Lung (tissue), 12 donors: Measurements from ENCODE around the gene OR5M3. TPM values are rescaled to one million over a fixed set of nuclear protein-coding genes. Genes with fewer than 3 reads are reported as not detected.
A peak's percentile ranks its signal among the peaks of the same experiment; 100 is the strongest.

Experiments used
- ATAC-seq: fragments of 200-7000 bp; cut with Tn5 transposase; one replicate; pipeline ENCODE4 v1.9.1; 2020; ENCODE audit warnings: moderate number of reproducible peaks; ENCODE audit not compliant: insufficient read depth, low FRiP score
- DNase-seq, 3 donors: peaks; one replicate each; pipeline ENCODE4 v3.0.0-alpha.2; 2013 to 2017
- H3K27ac ChIP-seq, 2 donors: one replicate each; pipeline ENCODE4 v1.5.1; 2013; ENCODE audit warnings: mild to moderate bottlenecking in 2 of 2, moderate library complexity in 2 of 2, control low read depth in 1 of 2, inconsistent platforms in 1 of 2, low read depth in 1 of 2, low read length in 1 of 2
- H3K27me3 ChIP-seq, 3 donors: one replicate each; pipeline ENCODE4 v1.5.1; 2013; ENCODE audit warnings: low read length in 2 of 3; ENCODE audit not compliant: control insufficient read depth in 3 of 3, insufficient read depth in 3 of 3
- H3K36me3 ChIP-seq, 4 donors: one replicate each; pipeline ENCODE4 v1.5.1; 2013; ENCODE audit warnings: low read length in 4 of 4, mild to moderate bottlenecking in 1 of 4, moderate library complexity in 1 of 4; ENCODE audit not compliant: control insufficient read depth in 4 of 4, insufficient read depth in 4 of 4
- H3K4me1 ChIP-seq, 5 donors: one replicate each; pipeline ENCODE4 v1.5.1; 2013; ENCODE audit warnings: low read length in 5 of 5, mild to moderate bottlenecking in 2 of 5, moderate library complexity in 1 of 5; ENCODE audit not compliant: control insufficient read depth in 5 of 5, insufficient read depth in 5 of 5
- H3K4me3 ChIP-seq: one replicate; pipeline ENCODE4 v1.5.1; 2013; ENCODE audit warnings: mild to moderate bottlenecking, control low read depth, moderate library complexity
- H3K9ac ChIP-seq, 2 donors: one replicate each; pipeline ENCODE4 v1.5.1; 2013; ENCODE audit warnings: low read length in 2 of 2, control low read depth in 1 of 2; ENCODE audit not compliant: insufficient read depth in 1 of 2
- H3K9me3 ChIP-seq, 4 donors: one replicate each; pipeline ENCODE4 v1.5.1; 2013; ENCODE audit warnings: low read length in 3 of 4, mild to moderate bottlenecking in 1 of 4, moderate library complexity in 1 of 4; ENCODE audit not compliant: control insufficient read depth in 4 of 4, insufficient read depth in 3 of 4
- WGBS, 2 donors: extraction: QIAGEN DNeasy Blood & Tissue Kit; methylation state at CpG; one replicate each; pipeline ENCODE4 v1.1.7; 2013; 5-methylcytosine and 5-hydroxymethylcytosine counted together
- polyA plus RNA-seq, 2 donors: library from polyadenylated mRNA; stranded (reverse); fragments of 200-250 nt; gene quantifications; one replicate each; pipeline ENCODE4 v1.2.1, GENCODE V29; 2013
- total RNA-seq, 2 donors: library from RNA; depleted of rRNA in 1 of 2; stranded (reverse); fragments of >200 nt in 1 of 2; gene quantifications; one replicate each; pipeline ENCODE4 v1.2.1, GENCODE V29; 2014 to 2021
- TF ChIP-seq, protein P1 (sequence below): IDR thresholded peaks from 2 replicates; pipeline ENCODE4 v1.5.1; 2012; ENCODE audit warnings: mild to moderate bottlenecking; ENCODE audit errors: control extremely low read depth, extremely low read depth
- donor health status: control.
- donor health status: control.
- donor health status: Bipolar disorder and iron deficiency.
- donor health status: healthy.
- donor health status: DM: yes; HTN: yes; CAD: no.

Gene OR5M3
- total and polyA plus RNA-seq, 4 donors = not detected

DNA sequence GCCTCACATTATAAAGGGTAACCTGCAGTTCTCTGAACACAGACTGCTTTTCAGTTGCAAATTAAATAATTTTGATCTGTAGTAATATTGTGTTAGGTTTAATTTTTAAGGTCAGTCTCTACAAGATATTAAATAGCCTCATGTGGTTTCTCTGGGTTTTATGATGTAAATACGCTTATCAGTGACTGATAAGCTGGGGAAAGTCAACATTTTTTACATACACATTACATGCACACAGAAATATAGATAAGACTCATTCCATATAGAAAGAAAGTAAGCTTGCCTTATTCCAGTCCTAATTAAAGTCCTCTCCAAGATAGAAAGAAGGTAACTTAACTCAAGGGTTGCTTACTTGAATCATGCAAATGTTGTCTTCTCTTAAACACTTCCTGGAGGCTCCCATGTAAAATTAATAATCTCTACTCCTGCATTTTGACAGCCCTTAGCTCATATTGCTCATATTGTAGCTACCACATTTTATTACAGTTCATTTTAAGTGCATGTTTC, 1.6 kb upstream of the OR5M3 start:
- WGBS, 2 donors = 55 to 71% methylated on average over 1 of the region's 1 CpG
- ATAC-seq (no peak), DNase-seq (no peak)
- TF ChIP-seq, protein P1, sequence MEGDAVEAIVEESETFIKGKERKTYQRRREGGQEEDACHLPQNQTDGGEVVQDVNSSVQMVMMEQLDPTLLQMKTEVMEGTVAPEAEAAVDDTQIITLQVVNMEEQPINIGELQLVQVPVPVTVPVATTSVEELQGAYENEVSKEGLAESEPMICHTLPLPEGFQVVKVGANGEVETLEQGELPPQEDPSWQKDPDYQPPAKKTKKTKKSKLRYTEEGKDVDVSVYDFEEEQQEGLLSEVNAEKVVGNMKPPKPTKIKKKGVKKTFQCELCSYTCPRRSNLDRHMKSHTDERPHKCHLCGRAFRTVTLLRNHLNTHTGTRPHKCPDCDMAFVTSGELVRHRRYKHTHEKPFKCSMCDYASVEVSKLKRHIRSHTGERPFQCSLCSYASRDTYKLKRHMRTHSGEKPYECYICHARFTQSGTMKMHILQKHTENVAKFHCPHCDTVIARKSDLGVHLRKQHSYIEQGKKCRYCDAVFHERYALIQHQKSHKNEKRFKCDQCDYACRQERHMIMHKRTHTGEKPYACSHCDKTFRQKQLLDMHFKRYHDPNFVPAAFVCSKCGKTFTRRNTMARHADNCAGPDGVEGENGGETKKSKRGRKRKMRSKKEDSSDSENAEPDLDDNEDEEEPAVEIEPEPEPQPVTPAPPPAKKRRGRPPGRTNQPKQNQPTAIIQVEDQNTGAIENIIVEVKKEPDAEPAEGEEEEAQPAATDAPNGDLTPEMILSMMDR = no peak
- H3K9ac ChIP-seq = no peak overlapping the region
- H3K36me3 ChIP-seq = no peaks in the 10 kb centered on the region
- H3K27ac ChIP-seq = no peak overlapping the region
- no peaks in the 10 kb centered on the region for H3K27me3 ChIP-seq
- peaks cover 0 to 2% (median 0%) of the 10 kb centered on the region in 4 donors for H3K9me3 ChIP-seq
- H3K4me1 ChIP-seq = no peaks in the 10 kb centered on the region
- H3K4me3 ChIP-seq = no peak overlapping the region

DNA sequence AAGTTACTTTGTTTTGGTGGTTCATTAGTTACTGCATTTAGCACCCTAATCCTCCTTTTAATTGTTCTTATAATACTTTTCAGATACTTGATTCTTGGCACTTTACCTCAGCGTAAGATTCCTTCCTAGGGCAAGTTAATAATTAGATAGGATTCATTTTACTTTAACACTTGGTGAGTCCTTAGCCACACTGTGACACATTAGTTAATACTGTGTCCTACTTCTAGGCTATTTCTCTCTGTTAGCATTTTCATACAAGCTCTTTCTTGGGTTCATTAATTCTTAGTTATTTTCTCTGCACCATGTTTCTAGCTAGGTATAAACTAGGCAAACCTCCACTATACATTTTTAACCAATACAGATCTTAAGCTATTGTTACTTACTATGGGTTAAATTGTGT, 16.1 kb downstream of the OR5M3 start:
- 78 to 90% methylated on average over 1 of the region's 1 CpG for WGBS, 2 donors

DNA sequence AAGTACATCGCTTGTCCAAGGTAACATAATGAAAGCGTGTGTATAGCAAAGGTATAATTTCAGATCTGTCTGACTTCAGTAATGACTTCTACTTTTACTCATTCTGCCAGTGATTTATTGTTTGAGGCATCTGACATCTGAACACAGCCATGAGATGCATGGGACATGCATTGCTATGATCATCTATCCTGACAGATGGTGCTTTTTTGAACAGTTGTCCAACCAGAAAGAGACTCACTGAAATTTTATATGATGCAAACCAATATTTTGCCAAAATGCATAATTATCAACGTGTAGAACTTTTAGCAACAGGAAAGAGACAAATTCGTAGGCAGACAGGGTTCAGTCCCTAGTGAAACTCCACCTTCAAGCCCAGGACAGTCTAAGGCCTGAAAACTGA, 19.6 kb downstream of the OR5M3 start:
- Histone ChIP-seq H3K27ac (no peak overlapping the region), H3K4me3 (no peak overlapping the region), H3K36me3 (no peaks in the 10 kb centered on the region), H3K27me3 (no peaks in the 10 kb centered on the region), H3K9me3 (peaks cover 0 to 3% (median 0%) of the 10 kb centered on the region in 4 donors), H3K9ac (no peak overlapping the region), H3K4me1 (no peaks in the 10 kb centered on the region)
- ATAC-seq = no peak
- TF ChIP-seq, protein P1 = no peak
- DNase-seq = no peak
- 66 to 72% methylated on average over 4 of the region's 4 CpGs for WGBS, 2 donors

More for the DNA sequence above, 16.1 kb downstream of the OR5M3 start:
- TF ChIP-seq, protein P1 = no peak
- no peaks in the 10 kb centered on the region for H3K27me3 ChIP-seq
- H3K4me3 ChIP-seq = no peak overlapping the region
- no peak overlapping the region for H3K9ac ChIP-seq
- peaks cover 0 to 3% (median 0%) of the 10 kb centered on the region in 4 donors for H3K9me3 ChIP-seq
- no peak overlapping the region for H3K27ac ChIP-seq
- DNase-seq = peak in 1 of 3 donors; percentile 1
- H3K36me3 ChIP-seq = no peaks in the 10 kb centered on the region
- no peaks in the 10 kb centered on the region for H3K4me1 ChIP-seq
- ATAC-seq = no peak

Other genes with a start within 250 kb of the OR5M3 start
- gene OR5T2, start 239.1 kb downstream of the OR5M3 start, total RNA-seq = not detected
- gene OR5T2, start 239.1 kb downstream of the OR5M3 start, polyA plus RNA-seq = not detected
- not detected for gene OR5T3, start 221.1 kb downstream of the OR5M3 start, total RNA-seq
- not detected for gene OR5T3, start 221.1 kb downstream of the OR5M3 start, polyA plus RNA-seq
- not detected for gene OR5T1, start 199.2 kb downstream of the OR5M3 start, total RNA-seq
- gene OR5T1, start 199.2 kb downstream of the OR5M3 start, polyA plus RNA-seq = not detected
- not detected for gene OR8H1, start 181.1 kb downstream of the OR5M3 start, total RNA-seq
- gene OR8H1, start 181.1 kb downstream of the OR5M3 start, polyA plus RNA-seq = not detected
- not detected for gene OR8K3, start 158.2 kb downstream of the OR5M3 start, total RNA-seq
- gene OR8K3, start 158.2 kb downstream of the OR5M3 start, polyA plus RNA-seq = not detected
- gene OR8K1, start 127.3 kb downstream of the OR5M3 start, total RNA-seq = not detected
- gene OR8K1, start 127.3 kb downstream of the OR5M3 start, polyA plus RNA-seq = not detected
- not detected for gene OR8J1, start 119.1 kb downstream of the OR5M3 start, total RNA-seq
- gene OR8J1, start 119.1 kb downstream of the OR5M3 start, polyA plus RNA-seq = not detected
- gene OR8U1, start 97.7 kb downstream of the OR5M3 start, total RNA-seq = not detected
- not detected for gene OR8U1, start 97.7 kb downstream of the OR5M3 start, polyA plus RNA-seq
- not detected for gene OR5AL1, start 60.7 kb downstream of the OR5M3 start, total RNA-seq
- gene OR5AL1, start 60.7 kb downstream of the OR5M3 start, polyA plus RNA-seq = not detected
- gene OR5M8, start 18.0 kb upstream of the OR5M3 start, total RNA-seq = not detected
- gene OR5M8, start 18.0 kb upstream of the OR5M3 start, polyA plus RNA-seq = not detected
- not detected for gene OR5M11, start 69.9 kb upstream of the OR5M3 start, total RNA-seq
- not detected for gene OR5M11, start 69.9 kb upstream of the OR5M3 start, polyA plus RNA-seq
- gene OR5M10, start 104.4 kb upstream of the OR5M3 start, total RNA-seq = not detected
- not detected for gene OR5M10, start 104.4 kb upstream of the OR5M3 start, polyA plus RNA-seq
- gene OR5M1, start 141.5 kb upstream of the OR5M3 start, total RNA-seq = not detected
- not detected for gene OR5M1, start 141.5 kb upstream of the OR5M3 start, polyA plus RNA-seq
- not detected for gene OR5AP2, start 169.1 kb upstream of the OR5M3 start, total RNA-seq
- not detected for gene OR5AP2, start 169.1 kb upstream of the OR5M3 start, polyA plus RNA-seq
- not detected for gene OR5AR1, start 190.3 kb upstream of the OR5M3 start, total RNA-seq
- not detected for gene OR5AR1, start 190.3 kb upstream of the OR5M3 start, polyA plus RNA-seq
- gene OR9G1, start 225.7 kb upstream of the OR5M3 start, total RNA-seq = not detected
- not detected for gene OR9G1, start 225.7 kb upstream of the OR5M3 start, polyA plus RNA-seq